Measurements from ENCODE around the gene PITPNM1.

Gene PITPNM1

DNA sequence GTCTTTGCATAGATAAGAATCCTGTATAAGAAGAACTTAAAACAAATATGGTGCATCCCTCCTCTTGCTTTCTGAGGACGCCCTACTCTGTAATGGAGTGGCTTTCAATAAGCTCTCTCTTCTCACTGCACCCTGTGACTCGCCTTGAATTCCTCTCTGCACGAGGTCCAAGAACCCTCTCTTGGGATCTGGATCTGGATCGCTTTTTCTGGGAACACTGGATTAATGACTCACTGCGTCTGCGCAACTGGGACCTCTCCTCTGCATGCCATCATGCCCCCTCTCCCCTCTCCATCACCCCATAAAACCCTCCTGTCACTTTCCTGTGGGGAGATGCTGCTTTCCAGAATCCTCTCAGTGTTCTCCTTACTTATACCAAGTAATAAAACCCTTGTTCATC lies 33.1 kb upstream of the PITPNM1 start:
- ChIA-PET CTCF (no interaction called here), POLR2A (interaction anchor here (0.6 kb wide), 1 partner anchor 26 kb away, joined by 4 read pairs; no protein-coding TSS in a partner anchor)
- TF ChIP-seq, protein P1, sequence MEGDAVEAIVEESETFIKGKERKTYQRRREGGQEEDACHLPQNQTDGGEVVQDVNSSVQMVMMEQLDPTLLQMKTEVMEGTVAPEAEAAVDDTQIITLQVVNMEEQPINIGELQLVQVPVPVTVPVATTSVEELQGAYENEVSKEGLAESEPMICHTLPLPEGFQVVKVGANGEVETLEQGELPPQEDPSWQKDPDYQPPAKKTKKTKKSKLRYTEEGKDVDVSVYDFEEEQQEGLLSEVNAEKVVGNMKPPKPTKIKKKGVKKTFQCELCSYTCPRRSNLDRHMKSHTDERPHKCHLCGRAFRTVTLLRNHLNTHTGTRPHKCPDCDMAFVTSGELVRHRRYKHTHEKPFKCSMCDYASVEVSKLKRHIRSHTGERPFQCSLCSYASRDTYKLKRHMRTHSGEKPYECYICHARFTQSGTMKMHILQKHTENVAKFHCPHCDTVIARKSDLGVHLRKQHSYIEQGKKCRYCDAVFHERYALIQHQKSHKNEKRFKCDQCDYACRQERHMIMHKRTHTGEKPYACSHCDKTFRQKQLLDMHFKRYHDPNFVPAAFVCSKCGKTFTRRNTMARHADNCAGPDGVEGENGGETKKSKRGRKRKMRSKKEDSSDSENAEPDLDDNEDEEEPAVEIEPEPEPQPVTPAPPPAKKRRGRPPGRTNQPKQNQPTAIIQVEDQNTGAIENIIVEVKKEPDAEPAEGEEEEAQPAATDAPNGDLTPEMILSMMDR (IDR thresholded peaks at IDR 0.05; ENCODE audit: control extremely low read depth, extremely low read depth, low read depth, missing control alignments), result no peak
- no peak for DNase-seq (ENCODE audit: extremely low spot score)

DNA sequence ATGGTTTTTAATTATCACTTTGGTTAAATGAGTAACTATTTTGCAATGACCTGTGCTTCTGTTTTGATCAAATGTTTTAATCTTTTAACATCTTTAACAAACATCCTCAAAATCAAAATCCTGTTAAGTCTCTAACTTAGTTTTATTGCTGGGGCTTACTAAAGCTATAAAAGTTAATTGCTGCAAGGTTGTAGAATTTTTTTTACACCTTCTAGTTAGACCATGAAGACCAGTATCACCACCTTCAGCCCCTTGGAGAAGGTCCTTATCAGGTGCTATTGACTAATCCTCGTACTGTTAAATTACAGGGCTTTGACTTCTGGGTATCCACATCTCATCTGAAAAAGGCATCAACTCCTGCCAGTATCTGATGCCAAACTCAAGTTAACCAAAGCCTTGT lies 30.4 kb upstream of the PITPNM1 start:
- ChIA-PET POLR2A (no interaction called here), CTCF (no interaction called here)
- DNase-seq (ENCODE audit: extremely low spot score), result no peak
- TF ChIP-seq, protein P1 (IDR thresholded peaks at IDR 0.05; ENCODE audit: control extremely low read depth, extremely low read depth, low read depth, missing control alignments), result no peak

DNA sequence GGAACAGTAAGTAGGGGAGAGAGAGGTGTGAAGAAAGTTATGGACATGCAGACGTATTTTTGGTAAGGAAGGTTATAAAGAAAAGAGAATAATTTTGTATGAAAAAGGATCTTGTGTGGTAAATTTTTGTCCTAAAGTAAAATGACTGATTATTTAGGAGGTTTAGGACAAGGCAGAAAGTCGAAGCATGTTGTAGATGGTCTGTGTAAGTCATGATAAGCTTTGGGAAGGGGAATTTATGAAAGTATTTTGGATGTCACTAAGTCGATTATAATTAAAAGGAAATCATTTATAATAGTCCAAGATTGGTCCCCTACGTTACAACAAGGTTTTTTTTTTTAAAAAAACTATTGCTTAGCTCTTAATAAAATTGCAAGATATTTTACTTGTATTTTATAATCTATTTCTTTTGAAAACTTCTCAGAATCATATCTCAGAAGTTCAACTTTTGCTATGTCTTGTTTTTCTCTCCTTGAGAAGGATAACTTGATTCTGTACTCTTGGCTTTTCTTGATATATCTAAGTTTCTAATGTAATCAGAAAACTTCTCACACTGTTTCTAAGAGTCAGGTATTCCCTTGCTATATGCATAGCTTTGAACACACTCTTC lies 29.0 kb upstream of the PITPNM1 start:
- no peak for DNase-seq (ENCODE audit: extremely low spot score)
- CTCF ChIA-PET, result no interaction called here
- POLR2A ChIA-PET, result no interaction called here
- TF ChIP-seq, protein P1 (IDR thresholded peaks at IDR 0.05; ENCODE audit: control extremely low read depth, extremely low read depth, low read depth, missing control alignments), result no peak

DNA sequence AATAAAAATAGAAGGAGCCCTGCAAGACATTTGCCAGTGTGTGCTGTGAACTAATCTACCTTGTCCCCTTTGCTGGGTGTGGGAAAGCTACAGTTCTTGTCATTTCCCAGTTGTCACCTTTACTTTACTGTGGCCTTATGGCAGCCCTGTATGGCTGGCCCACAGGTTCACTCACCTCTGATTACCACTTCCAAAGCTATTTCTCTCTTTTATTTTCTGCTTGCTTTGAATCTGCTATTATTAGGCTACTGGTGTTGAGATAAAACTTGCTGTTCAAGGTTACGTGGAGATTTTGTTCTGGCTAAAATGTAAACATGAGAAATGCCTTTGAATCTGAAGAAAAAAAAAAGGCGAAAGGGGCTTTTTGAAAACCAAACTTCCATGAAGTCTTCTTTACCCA lies 27.7 kb upstream of the PITPNM1 start:
- ChIA-PET POLR2A (no interaction called here), CTCF (no interaction called here)
- no peak for DNase-seq (ENCODE audit: extremely low spot score)
- TF ChIP-seq, protein P1 (IDR thresholded peaks at IDR 0.05; ENCODE audit: control extremely low read depth, extremely low read depth, low read depth, missing control alignments), result no peak

DNA sequence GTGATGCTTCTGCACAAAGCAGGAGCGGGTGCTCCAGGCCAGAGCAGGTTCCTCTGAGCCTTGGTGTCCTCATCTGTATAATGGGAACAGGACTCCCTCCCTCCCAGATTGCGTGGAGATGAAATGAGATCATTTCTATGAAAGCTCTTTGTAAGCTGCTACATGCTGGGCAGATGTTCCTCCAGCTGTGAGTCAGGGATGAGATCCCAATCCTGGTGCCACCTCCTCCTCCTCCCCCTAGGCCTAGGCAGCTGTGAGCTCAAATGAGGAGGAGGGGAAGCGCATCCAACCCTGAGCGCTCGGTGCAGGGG lies 25.1 kb upstream of the PITPNM1 start:
- CTCF ChIA-PET, result interaction anchor here (1.3 to 2.7 kb wide), 4 partner anchors 11 to 100 kb away, joined by 3 to 10 read pairs (median 4); partner anchors contain the start of gene NUDT8
- no peak for DNase-seq (ENCODE audit: extremely low spot score)
- TF ChIP-seq, protein P1 (IDR thresholded peaks at IDR 0.05; ENCODE audit: control extremely low read depth, extremely low read depth, low read depth, missing control alignments), result no peak
- POLR2A ChIA-PET, result no interaction called here

DNA sequence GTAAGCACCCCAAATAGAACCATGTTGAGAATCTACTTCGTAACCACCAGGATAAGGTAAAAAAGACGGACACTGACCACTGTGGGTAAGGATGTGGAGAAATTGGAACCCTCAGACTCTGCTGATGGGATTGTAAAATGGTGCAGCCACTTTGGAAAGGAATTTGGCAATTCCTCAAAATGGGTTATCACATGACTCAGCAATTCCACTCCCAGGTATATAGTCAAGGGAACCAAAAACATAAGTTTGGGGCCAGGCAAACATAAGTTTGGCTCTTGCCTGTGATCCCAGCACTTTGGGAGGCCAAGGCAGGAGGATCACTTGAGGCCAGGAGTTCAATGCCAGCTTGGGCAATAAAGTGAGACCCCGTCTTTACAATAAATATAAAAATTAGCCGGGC lies 23.2 kb upstream of the PITPNM1 start:
- CTCF ChIA-PET, result no interaction called here
- TF ChIP-seq, protein P1 (IDR thresholded peaks at IDR 0.05; ENCODE audit: control extremely low read depth, extremely low read depth, low read depth, missing control alignments), result no peak
- POLR2A ChIA-PET, result no interaction called here
- no peak for DNase-seq (ENCODE audit: extremely low spot score)

All from GM10248 (cell line).